Measurements from ENCODE around the gene GPR132.
A peak's percentile ranks its signal among the peaks of the same experiment; 100 is the strongest.

GPR132 gene

GRCh38 chr14:105061428-105062047 is 3.7 kb downstream of the GPR132 start:
- DNase-seq (ENCODE audit: low read depth, low spot score) = no peak

- no peak for DNase-seq (ENCODE audit: low read depth, low spot score)
Observed at GRCh38 chr14:105060751-105061427, 4.3 kb downstream of the GPR132 start.

- no peak for DNase-seq (ENCODE audit: low read depth, low spot score)
Observed at GRCh38 chr14:105059925-105060565, 5.2 kb downstream of the GPR132 start.

GRCh38 chr14:105059035-105059924 is 6.0 kb downstream of the GPR132 start:
- DNase-seq (ENCODE audit: low read depth, low spot score) = peak; percentile 53

GRCh38 chr14:105058521-105059034 is 6.7 kb downstream of the GPR132 start:
- no peak for DNase-seq (ENCODE audit: low read depth, low spot score)

GRCh38 chr14:105056303-105056831 is 8.9 kb downstream of the GPR132 start:
- no peak for DNase-seq (ENCODE audit: low read depth, low spot score)

GRCh38 chr14:105055736-105056302 is 9.4 kb downstream of the GPR132 start:
- DNase-seq (ENCODE audit: low read depth, low spot score) = no peak

GRCh38 chr14:105055334-105055733 is 9.9 kb downstream of the GPR132 start:
- no peak for DNase-seq (ENCODE audit: low read depth, low spot score)

- no peak for DNase-seq (ENCODE audit: low read depth, low spot score)
Observed at GRCh38 chr14:105053996-105054395, 11.2 kb downstream of the GPR132 start.

GRCh38 chr14:105053421-105053820 is 11.8 kb downstream of the GPR132 start:
- DNase-seq (ENCODE audit: low read depth, low spot score) = no peak

- no peak for DNase-seq (ENCODE audit: low read depth, low spot score)
Observed at GRCh38 chr14:105052110-105052458, 13.1 kb downstream of the GPR132 start.

- no peak for DNase-seq (ENCODE audit: low read depth, low spot score)
Observed at GRCh38 chr14:105051182-105052109, 13.8 kb downstream of the GPR132 start.

GRCh38 chr14:105050551-105050897 is 14.7 kb downstream of the GPR132 start:
- DNase-seq (ENCODE audit: low read depth, low spot score) = no peak

GRCh38 chr14:105049753-105050550 is 15.3 kb downstream of the GPR132 start:
- no peak for DNase-seq (ENCODE audit: low read depth, low spot score)

GRCh38 chr14:105047283-105048016 is 17.8 kb downstream of the GPR132 start:
- DNase-seq (ENCODE audit: low read depth, low spot score) = no peak

- DNase-seq (ENCODE audit: low read depth, low spot score) = no peak
Observed at GRCh38 chr14:105046891-105047282, 18.3 kb downstream of the GPR132 start.

GRCh38 chr14:105045710-105046326 is 19.4 kb downstream of the GPR132 start:
- peak; percentile 95 for DNase-seq (ENCODE audit: low read depth, low spot score)

GRCh38 chr14:105043641-105044040 is 21.6 kb downstream of the GPR132 start:
- no peak for DNase-seq (ENCODE audit: low read depth, low spot score)
